Testis (tissue), 2 donors: Measurements from ENCODE around the gene LARP1.

ENCODE experiments used
- POLR2A ChIP-seq: fragments of 450-650 bp; IDR thresholded peaks from one replicate; pipeline ENCODE4 v1.6.1; 2017; ENCODE audit warnings: antibody characterized with exemption, mild to moderate bottlenecking, moderate library complexity
- TF ChIP-seq, protein P1 (sequence below), 3 experiments: fragments of 450-650 bp in 2 of 3; fragments of 200-600 bp in 1 of 3; sonication (generic) in 1 of 3; IDR thresholded peaks; one replicate each; pipeline ENCODE4 v1.5.1; 2016 to 2019; ENCODE audit warnings: antibody characterized with exemption in 3 of 3, mild to moderate bottlenecking in 2 of 3, moderate library complexity in 1 of 3

DNA sequence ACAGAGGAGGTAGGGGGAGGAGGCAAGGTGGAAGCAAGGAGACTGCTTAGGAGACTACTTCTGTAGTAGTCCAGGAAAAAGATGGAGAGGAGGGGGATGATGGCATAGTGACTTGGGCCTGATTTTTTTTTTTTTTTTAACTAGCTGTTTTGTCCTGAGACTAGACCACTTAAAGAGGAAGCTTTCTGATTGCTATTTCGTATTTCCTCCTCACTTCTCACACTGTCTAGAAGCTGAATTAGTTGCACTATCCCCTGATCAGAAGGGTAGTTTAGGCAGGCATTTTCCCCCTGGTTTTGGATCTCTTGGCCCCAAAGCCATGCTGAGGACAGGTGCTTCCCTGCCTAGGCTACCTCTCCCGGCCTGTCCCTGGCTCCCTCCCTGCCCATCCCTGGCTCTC, 14.9 kb downstream of the LARP1 start:
- no peak for TF ChIP-seq POLR2A
- TF ChIP-seq, protein P1, sequence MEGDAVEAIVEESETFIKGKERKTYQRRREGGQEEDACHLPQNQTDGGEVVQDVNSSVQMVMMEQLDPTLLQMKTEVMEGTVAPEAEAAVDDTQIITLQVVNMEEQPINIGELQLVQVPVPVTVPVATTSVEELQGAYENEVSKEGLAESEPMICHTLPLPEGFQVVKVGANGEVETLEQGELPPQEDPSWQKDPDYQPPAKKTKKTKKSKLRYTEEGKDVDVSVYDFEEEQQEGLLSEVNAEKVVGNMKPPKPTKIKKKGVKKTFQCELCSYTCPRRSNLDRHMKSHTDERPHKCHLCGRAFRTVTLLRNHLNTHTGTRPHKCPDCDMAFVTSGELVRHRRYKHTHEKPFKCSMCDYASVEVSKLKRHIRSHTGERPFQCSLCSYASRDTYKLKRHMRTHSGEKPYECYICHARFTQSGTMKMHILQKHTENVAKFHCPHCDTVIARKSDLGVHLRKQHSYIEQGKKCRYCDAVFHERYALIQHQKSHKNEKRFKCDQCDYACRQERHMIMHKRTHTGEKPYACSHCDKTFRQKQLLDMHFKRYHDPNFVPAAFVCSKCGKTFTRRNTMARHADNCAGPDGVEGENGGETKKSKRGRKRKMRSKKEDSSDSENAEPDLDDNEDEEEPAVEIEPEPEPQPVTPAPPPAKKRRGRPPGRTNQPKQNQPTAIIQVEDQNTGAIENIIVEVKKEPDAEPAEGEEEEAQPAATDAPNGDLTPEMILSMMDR (IDR thresholded peaks at IDR 0.05) = no peak
